HCT116 (cell line): Measurements from ENCODE around the gene C5AR1. TPM values are rescaled to one million over a fixed set of nuclear protein-coding genes. Genes with fewer than 3 reads are reported as not detected.

Experiments
- ATAC-seq: fragments of 200-7000 bp; cut with Tn5 transposase; 2 replicates; pipeline ENCODE4 v1.9.1; 2020; ENCODE audit warnings: mild to moderate bottlenecking, moderate library complexity
- BruUV-seq: library from RNA; stranded (reverse); fragments of 400-500 nt; replicated peaks from 2 replicates; lab custom pipeline; 2021; lab: Mats Ljungman, UMichigan
- CTCF ChIA-PET: fragments of 300-600 bp; sonication (Branson Sonifier 250); formaldehyde crosslinking; loops from one replicate; lab custom pipeline; 2021; ENCODE audit warnings: antibody characterized with exemption; lab: Charles Lee
- POLR2A ChIA-PET: fragments of 300-600, 350-600 bp; sonication (Branson Sonifier 250); formaldehyde crosslinking; loops from one replicate; lab custom pipeline; 2021; ENCODE audit warnings: antibody characterized with exemption; lab: Charles Lee
- RAD21 ChIA-PET, 2 experiments: fragments of 300-600 bp; sonication (Branson Sonifier 250); formaldehyde crosslinking; loops; one replicate each; lab custom pipeline; 2023; ENCODE audit warnings: low total read pairs in 2 of 2; ENCODE audit not compliant: uncharacterized antibody in 2 of 2, unreplicated experiment in 2 of 2, low non-redundant PET in 1 of 2; lab: Charles Lee
- DNase-seq: peaks from one replicate; pipeline ENCODE4 v3.0.0-alpha.2; 2010; ENCODE audit warnings: low read depth, low spot score
- H2AFZ ChIP-seq: fragments of 200-600 bp; shearing (Covaris generic), sonication (generic); 2 replicates; pipeline ENCODE4 v1.6.1; 2017; ENCODE audit warnings: low read depth, mixed run types, mixed read lengths, antibody characterized with exemption, low read length; ENCODE audit not compliant: poor library complexity, severe bottlenecking
- H3K27ac ChIP-seq: 2 replicates; pipeline ENCODE4 v1.5.1; 2012; ENCODE audit warnings: low read depth, low read length
- H3K27me3 ChIP-seq: fragments of 200-600 bp; sonication (generic); 2 replicates; pipeline ENCODE4 v1.6.1; 2016; ENCODE audit warnings: mixed run types, low read length, mixed read lengths; ENCODE audit not compliant: insufficient read depth
- H3K36me3 ChIP-seq, 2 experiments: fragments of 200-500 bp in 1 of 2; fragments of 200-600 bp in 1 of 2; sonication (Bioruptor generic) in 1 of 2; sonication (generic) in 1 of 2; 2 replicates each; pipeline versions ENCODE4 v1.5.1 to v1.6.1; 2014 to 2016; ENCODE audit warnings: low read length in 2 of 2, inconsistent platforms in 1 of 2, mixed read lengths in 1 of 2, mixed run types in 1 of 2; ENCODE audit not compliant: insufficient read depth in 2 of 2, control insufficient read depth in 1 of 2
- H3K4me1 ChIP-seq, 2 experiments: fragments of 200-600 bp in 1 of 2; sonication (generic) in 1 of 2; 2 replicates each; pipeline versions ENCODE4 v1.5.1 to v1.6.1; 2012 to 2017; ENCODE audit warnings: low read length in 2 of 2, inconsistent platforms in 1 of 2, mild to moderate bottlenecking in 1 of 2, mixed read lengths in 1 of 2, mixed run types in 1 of 2, moderate library complexity in 1 of 2; ENCODE audit not compliant: insufficient read depth in 2 of 2, control insufficient read depth in 1 of 2
- H3K4me2 ChIP-seq: fragments of 200-600 bp; sonication (generic); 2 replicates; pipeline ENCODE4 v1.6.1; 2017; ENCODE audit warnings: mixed run types, low read length, mixed read lengths
- H3K4me3 ChIP-seq, 2 experiments: fragments of 200-600 bp in 1 of 2; sonication (generic) in 1 of 2; replicated peaks in 1 of 2; 2 replicates each; pipeline ENCODE4 v1.5.1; 2011 to 2016; ENCODE audit warnings: low read length in 2 of 2, control low read depth in 1 of 2, low read depth in 1 of 2, mild to moderate bottlenecking in 1 of 2, mixed read lengths in 1 of 2, mixed run types in 1 of 2
- H3K79me2 ChIP-seq: fragments of 200-600 bp; sonication (generic); 2 replicates; pipeline ENCODE4 v1.6.1; 2017; ENCODE audit warnings: mild to moderate bottlenecking, mixed run types, low read length, moderate library complexity, mixed read lengths; ENCODE audit not compliant: insufficient read depth
- H3K9ac ChIP-seq: fragments of 200-600 bp; sonication (generic); 2 replicates; pipeline ENCODE4 v1.6.1; 2016; ENCODE audit warnings: low read length, mixed read lengths
- H3K9me2 ChIP-seq: fragments of 200-600 bp; sonication (generic), shearing (Covaris generic); 2 replicates; pipeline ENCODE4 v1.6.1; 2017; ENCODE audit warnings: mixed run types, mild to moderate bottlenecking, moderate library complexity; ENCODE audit not compliant: insufficient read depth
- H3K9me3 ChIP-seq, 2 experiments: fragments of 200-500 bp in 1 of 2; fragments of 200-600 bp in 1 of 2; sonication (Bioruptor generic) in 1 of 2; sonication (generic) in 1 of 2; 2 replicates each; pipeline ENCODE4 v1.6.1; 2014 to 2017; ENCODE audit warnings: low read length in 2 of 2, mixed read lengths in 2 of 2, inconsistent platforms in 1 of 2, low read depth in 1 of 2, mild to moderate bottlenecking in 1 of 2, mixed run types in 1 of 2, moderate library complexity in 1 of 2; ENCODE audit not compliant: control insufficient read depth in 1 of 2, insufficient read depth in 1 of 2
- H4K20me1 ChIP-seq: fragments of 200-600 bp; sonication (generic), shearing (Covaris generic); 2 replicates; pipeline ENCODE4 v1.6.1; 2017; ENCODE audit warnings: mixed run types, mild to moderate bottlenecking, moderate library complexity; ENCODE audit not compliant: insufficient read depth
- ATF3 ChIP-seq: IDR thresholded peaks from 2 replicates; pipeline ENCODE4 v1.6.1; 2012
- CBX3 ChIP-seq: IDR thresholded peaks from 2 replicates; pipeline ENCODE4 v1.6.1; 2012; ENCODE audit warnings: low read depth
- CTCF ChIP-seq, 3 experiments: fragments of 200-600 bp in 1 of 3; sonication (generic) in 1 of 3; IDR thresholded peaks in 2 of 3; conservative IDR thresholded peaks in 1 of 3; 2 replicates each; pipeline ENCODE4 v1.5.1; 2012 to 2017; ENCODE audit warnings: low read depth in 2 of 3, low read length in 2 of 3, antibody characterized with exemption in 1 of 3, borderline replicate concordance in 1 of 3, control low read depth in 1 of 3, mild to moderate bottlenecking in 1 of 3, mixed read lengths in 1 of 3, mixed run types in 1 of 3, moderate library complexity in 1 of 3; ENCODE audit not compliant: insufficient read depth in 1 of 3
- EGR1 ChIP-seq: IDR thresholded peaks from 2 replicates; pipeline ENCODE4 v1.6.1; 2012; ENCODE audit warnings: low read depth
- ELF1 ChIP-seq: IDR thresholded peaks from 2 replicates; pipeline ENCODE4 v1.6.1; 2012; ENCODE audit warnings: low read depth, borderline replicate concordance
- EZH2phosphoT487 ChIP-seq: fragments of 200-600 bp; IDR thresholded peaks from 2 replicates; pipeline ENCODE4 v1.6.1; 2018; ENCODE audit warnings: antibody characterized with exemption, borderline replicate concordance
- FOSL1 ChIP-seq: IDR thresholded peaks from 2 replicates; pipeline ENCODE4 v1.6.1; 2012; ENCODE audit warnings: low read depth
- JUND ChIP-seq: IDR thresholded peaks from 2 replicates; pipeline ENCODE4 v1.6.1; 2012
- MAX ChIP-seq: IDR thresholded peaks from 2 replicates; pipeline ENCODE4 v1.6.1; 2012
- POLR2A ChIP-seq: IDR thresholded peaks from 2 replicates; pipeline ENCODE4 v1.7.0; 2011; ENCODE audit warnings: borderline replicate concordance; ENCODE audit not compliant: insufficient read depth, insufficient read length; ENCODE audit errors: extremely low read depth
- POLR2AphosphoS5 ChIP-seq: IDR thresholded peaks from 2 replicates; pipeline ENCODE4 v1.6.1; 2011; ENCODE audit warnings: mild to moderate bottlenecking, low read depth, low read length, moderate library complexity
- RAD21 ChIP-seq: IDR thresholded peaks from 2 replicates; pipeline ENCODE4 v1.6.1; 2012; ENCODE audit warnings: low read depth, mild to moderate bottlenecking
- REST ChIP-seq: IDR thresholded peaks from 2 replicates; pipeline ENCODE4 v1.6.1; 2012; ENCODE audit warnings: low read depth
- SP1 ChIP-seq: IDR thresholded peaks from 2 replicates; pipeline ENCODE4 v1.6.1; 2012; ENCODE audit warnings: low read depth
- SRF ChIP-seq: IDR thresholded peaks from 2 replicates; pipeline ENCODE4 v1.6.1; 2012; ENCODE audit warnings: low read depth
- TCF7L2 ChIP-seq: IDR thresholded peaks from 2 replicates; pipeline ENCODE4 v1.7.0; 2011; ENCODE audit warnings: borderline replicate concordance, inconsistent platforms; ENCODE audit not compliant: insufficient read depth, insufficient read length; ENCODE audit errors: extremely low read depth
- YY1 ChIP-seq: IDR thresholded peaks from 2 replicates; pipeline ENCODE4 v1.6.1; 2011; ENCODE audit warnings: low read length, low read depth, moderate library complexity, mild to moderate bottlenecking; ENCODE audit not compliant: insufficient replicate concordance; ENCODE audit errors: extremely low read depth
- ZFX ChIP-seq: fragments of 450-650 bp; IDR thresholded peaks from 2 replicates; pipeline ENCODE4 v1.6.1; 2017
- ZNF274 ChIP-seq: fragments of 200-500 bp; sonication (Bioruptor generic); IDR thresholded peaks from 2 replicates; pipeline ENCODE4 v1.6.1; 2014; ENCODE audit warnings: mild to moderate bottlenecking, low read depth, low read length, inconsistent platforms
- intact Hi-C: fragments of 100-400 bp; cut with micrococcal nuclease; formaldehyde crosslinking; loops from 2 replicates; pipeline ENCODE4 v1.10.0; 2022
- total RNA-seq: library from RNA; stranded (reverse); gene quantifications from one replicate; pipeline ENCODE4 v1.2.1, GENCODE V29; 2021; ENCODE audit not compliant: unreplicated experiment

The C5AR1 gene
- total RNA-seq, 1 experiment from 2014 or later: 6.5 TPM

- RAD21 ChIA-PET: no interaction called here
- Histone ChIP-seq H3K79me2 (no peaks in the 10 kb centered on the region), H3K27ac (no peak within 1 kb of the TSS), H3K9me3 (no peaks in the 10 kb centered on the region), H3K4me3 (no peak within 1 kb of the TSS), H3K36me3 (no peaks in the 10 kb centered on the region), H3K4me1 (peaks cover 4 to 7% of the 10 kb centered on the region in 2 experiments), H3K27me3 (no peaks in the 10 kb centered on the region), H3K9me2 (no peaks in the 10 kb centered on the region), H3K4me2 (no peak within 1 kb of the TSS), H4K20me1 (no peaks in the 10 kb centered on the region), H2AFZ (no peak within 1 kb of the TSS), H3K9ac (no peak within 1 kb of the TSS)
- no TSS peak for BruUV-seq
- TF ChIP-seq RAD21 (no peak), YY1 (no peak), MAX (no peak), EGR1 (no peak), JUND (no peak), ELF1 (no peak), CBX3 (no peak), FOSL1 (no peak), ZNF274 (no peak), CTCF (IDR thresholded peaks at IDR 0.05 in 2 of 3, conservative IDR thresholded peaks at IDR 0.05 in 1 of 3; ENCODE audit: borderline replicate concordance in 1 of 3, insufficient read depth in 1 of 3, low read depth in 2 of 3, low read length in 2 of 3) (no peak), ATF3 (no peak), SP1 (no peak), TCF7L2 (no peak), POLR2A (no peak), ZFX (no peak), EZH2phosphoT487 (no peak), SRF (no peak), POLR2AphosphoS5 (no peak), REST (no peak)
- POLR2A ChIA-PET: no interaction called here
- intact Hi-C loops: no loop called here
- ATAC-seq (no peak), DNase-seq (no peak)
- CTCF ChIA-PET: no interaction called here
Observed at GRCh38 chr19:47331931-47332547, 22.4 kb downstream of the C5AR1 start, which contains the start of gene C5AR2. Gene C5AR2 (plus strand): TSS chr19:47332175. CDS start chr19:47340800, 8,625 bp downstream.
